Lower lobe of right lung (tissue), 2 donors: ENCODE measurements around the gene LRRC28. TPM values are rescaled to one million over a fixed set of nuclear protein-coding genes. Genes with fewer than 3 reads are reported as not detected.

Experiments
- ATAC-seq, 2 donors: fragments of 200-7000 bp; cut with Tn5 transposase; one replicate each; pipeline ENCODE4 v1.9.1; 2020 to 2022; ENCODE audit warnings: mild to moderate bottlenecking in 2 of 2, moderate library complexity in 2 of 2
- DNase-seq: peaks from one replicate; pipeline ENCODE4 v3.0.0-alpha.2; 2020
- H3K27ac ChIP-seq: fragments of 200-600 bp; one replicate; pipeline ENCODE4 v1.8.0; 2022
- H3K27me3 ChIP-seq: fragments of 200-600 bp; one replicate; pipeline ENCODE4 v1.8.0; 2022; ENCODE audit warnings: low read depth
- H3K36me3 ChIP-seq: fragments of 200-600 bp; one replicate; pipeline ENCODE4 v1.8.0; 2022; ENCODE audit warnings: mild to moderate bottlenecking
- H3K4me1 ChIP-seq: fragments of 200-600 bp; one replicate; pipeline ENCODE4 v1.8.0; 2022
- H3K4me3 ChIP-seq: fragments of 200-600 bp; one replicate; pipeline ENCODE4 v1.8.0; 2022; ENCODE audit warnings: mild to moderate bottlenecking
- H3K9me3 ChIP-seq: fragments of 200-600 bp; one replicate; pipeline ENCODE4 v1.8.0; 2022
- intact Hi-C: fragments of 100-400 bp; cut with DNase I; formaldehyde crosslinking; loops from one replicate; pipeline ENCODE4 v1.11.0; 2022
- total RNA-seq: library from RNA; stranded (reverse); fragmentation: NEBNext Ultra II Directional; extraction: Animal tissue kit (Norgen Biotek cat#: 25700); gene quantifications from one replicate; pipeline ENCODE4 v1.2.1, GENCODE V29; 2021
- TF ChIP-seq, protein P1 (sequence below): fragments of 200-600 bp; IDR thresholded peaks from one replicate; pipeline ENCODE4 v1.8.0; 2022; ENCODE audit warnings: antibody characterized with exemption, mild to moderate bottlenecking
- donor health status: DM: no; HTN: yes; CAD: no; lungs with severe emphysema.

LRRC28 gene
- total RNA-seq, 1 donor from 2014 or later, result 23.8 TPM

DNA sequence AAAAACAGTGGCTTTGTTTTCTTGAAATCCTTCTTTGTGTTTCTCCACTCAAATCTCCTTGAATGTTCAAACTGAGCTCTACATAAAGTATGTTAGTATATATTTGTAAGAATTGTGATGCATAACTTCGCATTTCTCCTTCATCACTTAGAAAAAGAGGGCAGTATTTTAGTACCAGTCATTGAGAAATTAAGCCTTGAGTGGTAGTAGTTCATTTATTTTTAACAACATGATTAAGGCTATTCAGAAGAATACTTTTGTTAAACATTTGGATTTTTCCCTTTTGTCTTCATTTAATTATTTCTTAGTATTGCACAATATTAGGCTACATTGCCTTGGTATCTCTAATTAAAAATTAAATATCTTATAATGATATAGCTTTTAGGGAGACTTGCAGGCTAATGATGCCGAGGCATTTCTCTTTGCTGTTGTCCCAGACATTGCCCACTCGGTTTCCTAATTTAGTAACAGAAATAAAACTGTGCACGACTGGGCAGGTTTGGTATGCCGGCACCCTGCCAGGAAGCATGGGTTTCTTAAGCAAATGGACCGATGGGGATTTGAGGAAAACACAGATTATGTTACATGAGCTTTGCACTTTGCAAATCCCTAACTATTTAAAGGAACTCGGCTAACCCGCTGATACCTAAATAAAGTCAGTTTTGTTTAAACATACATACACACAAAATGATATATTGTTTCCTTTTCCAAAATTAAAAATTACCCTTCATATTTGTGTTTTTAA lies 54.7 kb downstream of the LRRC28 start:
- peaks cover 15% of the 10 kb centered on the region for H3K4me1 ChIP-seq
- no peaks in the 10 kb centered on the region for H3K27me3 ChIP-seq
- H3K4me3 ChIP-seq, result no peak overlapping the region
- no peak overlapping the region for H3K27ac ChIP-seq
- peak; percentile 50 for DNase-seq
- TF ChIP-seq, protein P1, sequence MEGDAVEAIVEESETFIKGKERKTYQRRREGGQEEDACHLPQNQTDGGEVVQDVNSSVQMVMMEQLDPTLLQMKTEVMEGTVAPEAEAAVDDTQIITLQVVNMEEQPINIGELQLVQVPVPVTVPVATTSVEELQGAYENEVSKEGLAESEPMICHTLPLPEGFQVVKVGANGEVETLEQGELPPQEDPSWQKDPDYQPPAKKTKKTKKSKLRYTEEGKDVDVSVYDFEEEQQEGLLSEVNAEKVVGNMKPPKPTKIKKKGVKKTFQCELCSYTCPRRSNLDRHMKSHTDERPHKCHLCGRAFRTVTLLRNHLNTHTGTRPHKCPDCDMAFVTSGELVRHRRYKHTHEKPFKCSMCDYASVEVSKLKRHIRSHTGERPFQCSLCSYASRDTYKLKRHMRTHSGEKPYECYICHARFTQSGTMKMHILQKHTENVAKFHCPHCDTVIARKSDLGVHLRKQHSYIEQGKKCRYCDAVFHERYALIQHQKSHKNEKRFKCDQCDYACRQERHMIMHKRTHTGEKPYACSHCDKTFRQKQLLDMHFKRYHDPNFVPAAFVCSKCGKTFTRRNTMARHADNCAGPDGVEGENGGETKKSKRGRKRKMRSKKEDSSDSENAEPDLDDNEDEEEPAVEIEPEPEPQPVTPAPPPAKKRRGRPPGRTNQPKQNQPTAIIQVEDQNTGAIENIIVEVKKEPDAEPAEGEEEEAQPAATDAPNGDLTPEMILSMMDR, result no peak
- no peaks in the 10 kb centered on the region for H3K36me3 ChIP-seq
- ATAC-seq, result no peak
- no peaks in the 10 kb centered on the region for H3K9me3 ChIP-seq
- intact Hi-C loops, result no loop called here

DNA sequence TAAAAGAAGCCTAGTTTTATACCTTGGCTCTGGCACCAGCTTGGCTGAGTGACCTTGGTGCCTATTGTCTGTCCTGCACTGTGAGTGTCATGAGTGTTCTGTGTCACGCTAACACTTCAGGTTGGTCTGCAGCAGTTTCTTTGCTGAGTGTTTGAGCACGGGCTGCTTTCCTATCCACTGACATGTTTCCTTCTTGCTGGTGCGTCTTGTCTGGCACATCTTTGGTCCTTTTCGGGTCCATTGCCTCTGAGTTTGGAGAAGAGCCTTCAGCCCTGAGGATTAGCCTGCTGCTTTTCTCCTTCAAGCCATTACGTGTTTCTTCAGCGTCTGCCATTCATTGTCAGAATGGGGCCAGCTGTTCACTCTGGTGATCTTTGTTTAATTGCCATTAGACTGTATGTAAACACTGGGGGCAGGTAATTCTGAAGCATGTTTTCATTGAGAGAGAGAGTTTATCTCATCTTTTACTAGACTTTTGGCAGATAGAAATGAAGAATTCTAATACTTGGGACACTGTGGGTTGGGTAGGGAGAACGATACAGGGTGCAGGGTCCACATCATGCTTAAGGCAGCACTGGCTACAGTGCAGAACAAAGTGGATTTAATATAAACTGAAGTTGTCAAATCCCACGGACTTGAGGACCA lies 55.5 kb downstream of the LRRC28 start:
- TF ChIP-seq, protein P1, result no peak
- Histone ChIP-seq H3K27me3 (no peaks in the 10 kb centered on the region), H3K9me3 (no peaks in the 10 kb centered on the region), H3K36me3 (no peaks in the 10 kb centered on the region), H3K4me1 (peaks cover 15% of the 10 kb centered on the region), H3K4me3 (no peak overlapping the region), H3K27ac (no peak overlapping the region)
- ATAC-seq, result peak in 1 of 2 donors; percentile 50
- intact Hi-C loops, result no loop called here
- DNase-seq, result no peak

DNA sequence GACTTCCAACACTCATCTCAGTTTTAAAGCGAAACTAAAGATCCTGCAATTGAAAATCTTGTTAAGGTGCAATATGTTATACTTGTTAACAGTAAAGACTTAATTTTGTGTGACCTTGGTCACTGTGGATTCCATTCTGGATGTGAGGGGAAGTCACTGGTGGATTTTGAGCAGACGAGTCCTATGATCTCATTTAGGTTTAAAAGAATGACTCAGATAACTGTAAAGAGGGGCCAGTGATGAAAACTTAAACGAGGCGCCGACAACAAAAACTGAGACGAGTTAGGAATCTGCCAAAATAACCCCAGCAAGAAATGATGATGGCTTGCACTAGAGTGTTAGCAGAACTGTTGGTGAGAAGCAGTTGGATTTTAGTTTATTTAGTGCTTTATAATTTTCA lies 56.5 kb downstream of the LRRC28 start:
- intact Hi-C loops, result no loop called here
- TF ChIP-seq, protein P1, result no peak
- H3K27ac ChIP-seq, result no peak overlapping the region
- H3K36me3 ChIP-seq, result no peaks in the 10 kb centered on the region
- DNase-seq (no peak), ATAC-seq (no peak)
- no peaks in the 10 kb centered on the region for H3K27me3 ChIP-seq
- H3K9me3 ChIP-seq, result peaks cover 4% of the 10 kb centered on the region
- H3K4me3 ChIP-seq, result no peak overlapping the region
- peaks cover 15% of the 10 kb centered on the region for H3K4me1 ChIP-seq

DNA sequence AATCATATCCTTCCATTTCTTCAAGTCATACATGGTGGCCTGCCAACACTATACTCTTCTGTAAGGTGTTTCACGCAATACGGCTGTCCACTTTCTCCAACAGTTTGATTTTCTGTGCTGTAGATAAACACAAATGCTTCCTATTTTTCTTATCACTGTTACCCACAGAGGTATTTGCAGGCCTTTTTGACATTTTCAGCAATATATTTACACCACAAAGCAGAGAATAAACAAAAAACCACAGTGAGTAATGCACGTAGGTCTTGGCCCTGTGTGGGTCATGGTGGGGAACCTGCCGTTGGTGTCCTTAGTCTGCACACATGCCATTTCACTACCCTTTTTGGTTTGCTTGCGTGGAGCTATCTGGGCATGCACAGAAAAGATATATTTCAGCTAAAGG lies 59.5 kb downstream of the LRRC28 start:
- no peak for ATAC-seq
- intact Hi-C loops, result no loop called here
- Histone ChIP-seq H3K27ac (no peak overlapping the region), H3K27me3 (no peaks in the 10 kb centered on the region), H3K9me3 (peaks cover 5% of the 10 kb centered on the region), H3K4me1 (peaks cover 14% of the 10 kb centered on the region), H3K4me3 (no peak overlapping the region), H3K36me3 (no peaks in the 10 kb centered on the region)
- no peak for DNase-seq
- TF ChIP-seq, protein P1, result no peak

DNA sequence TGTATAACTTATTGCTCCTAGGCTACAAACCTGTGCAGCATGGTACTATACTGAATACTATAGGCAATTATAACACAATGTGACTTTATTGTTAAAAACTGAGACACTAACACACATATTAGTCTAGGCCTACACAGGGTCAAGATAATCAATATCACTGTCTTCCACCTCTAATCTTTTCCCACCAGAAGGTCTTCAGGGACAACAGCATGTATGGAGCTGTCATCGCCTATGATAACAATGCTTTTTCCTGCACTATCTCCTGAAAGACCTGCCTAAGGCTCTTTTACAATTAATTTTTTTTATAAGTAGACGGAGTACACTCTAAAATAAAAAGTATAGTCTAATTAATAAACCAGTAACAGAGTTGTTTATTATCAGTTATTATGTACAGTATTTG lies 60.9 kb downstream of the LRRC28 start:
- Histone ChIP-seq H3K9me3 (peaks cover 5% of the 10 kb centered on the region), H3K27ac (no peak overlapping the region), H3K4me1 (no peaks in the 10 kb centered on the region), H3K27me3 (no peaks in the 10 kb centered on the region), H3K36me3 (no peaks in the 10 kb centered on the region), H3K4me3 (no peak overlapping the region)
- TF ChIP-seq, protein P1, result no peak
- ATAC-seq (no peak), DNase-seq (no peak)
- intact Hi-C loops, result no loop called here
